ENCODE data around the gene ADGRL3. TPM values are rescaled to one million over a fixed set of nuclear protein-coding genes. Genes with fewer than 3 reads are reported as not detected.

The ADGRL3 gene
- total and polyA plus RNA-seq, 5 donors from 2014 or later: not detected

DNA sequence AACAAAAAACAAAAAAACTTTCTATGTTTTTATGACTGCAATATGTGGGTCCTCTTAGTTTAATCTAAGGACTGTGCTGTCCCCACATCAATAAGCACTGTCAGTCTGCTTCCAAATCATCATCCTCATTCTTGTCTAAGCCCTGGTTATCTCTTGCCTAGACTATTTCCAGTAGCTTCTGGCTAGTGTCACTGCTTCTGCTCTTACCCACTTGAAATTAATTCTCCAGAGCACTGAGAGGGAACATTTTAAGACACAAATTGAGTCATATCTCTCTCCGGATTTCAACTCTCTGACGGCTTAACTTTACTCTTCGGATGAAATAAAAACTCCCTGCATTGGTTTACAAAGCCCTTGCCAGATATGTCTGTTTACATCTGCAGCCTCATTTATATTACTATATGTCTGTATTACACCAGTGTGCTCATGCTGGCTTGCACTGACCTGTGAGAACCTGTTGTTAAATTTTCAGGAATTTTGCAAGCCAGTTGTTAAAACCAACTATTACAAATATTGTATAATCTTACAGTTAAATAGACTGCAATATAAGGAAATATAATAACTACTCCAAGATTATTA lies 345.9 kb downstream of the ADGRL3 start:
- Mint-ChIP-seq H3K4me3 (no peak overlapping the region), H3K9me3 (peaks cover 0 to 13% (median 5%) of the 10 kb centered on the region in 7 donors), H3K27ac (no peak overlapping the region), H3K27me3 (no peaks in the 10 kb centered on the region), H3K4me1 (no peaks in the 10 kb centered on the region), H3K36me3 (no peaks in the 10 kb centered on the region)
- Histone ChIP-seq H3K9me3 (ENCODE audit: control insufficient read depth in 2 of 2, low read length in 2 of 2) (peaks cover 0 to 6% of the 10 kb centered on the region in 2 experiments), H3K4me3 (ENCODE audit: low read depth, low read length) (no peak overlapping the region), H3K4me1 (ENCODE audit: control insufficient read depth, insufficient read depth, low read length, poor library complexity, severe bottlenecking) (no peaks in the 10 kb centered on the region), H3K27me3 (ENCODE audit: control insufficient read depth, insufficient read depth, low read length) (no peaks in the 10 kb centered on the region), H3K27ac (ENCODE audit: insufficient read depth, low read length, poor library complexity, severe bottlenecking) (no peak overlapping the region), H3K36me3 (ENCODE audit: control insufficient read depth, insufficient read depth, low read length) (no peaks in the 10 kb centered on the region)
- no peak for DNase-seq
- no peak for ATAC-seq (ENCODE audit: low read depth in 2 of 2)

DNA sequence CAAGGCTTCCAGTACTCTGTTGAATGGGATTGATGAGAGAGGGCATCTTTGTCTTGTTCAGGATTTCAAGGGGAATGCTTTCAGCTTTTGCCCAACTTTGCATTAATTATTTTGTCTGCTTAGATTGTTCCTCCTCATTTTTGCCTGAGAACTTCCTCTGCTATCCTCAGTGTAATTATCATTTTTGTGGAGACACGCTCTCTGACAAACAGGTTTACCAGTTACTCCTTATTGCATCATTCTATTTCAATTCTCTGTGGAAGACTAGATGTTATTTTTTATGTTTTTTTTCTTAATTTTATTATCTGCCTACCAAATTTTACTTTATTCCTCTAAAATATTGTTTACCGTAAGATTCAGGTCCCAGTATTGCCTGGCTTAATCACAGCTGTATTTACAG lies 349.2 kb downstream of the ADGRL3 start:
- Mint-ChIP-seq H3K4me3 (no peak overlapping the region), H3K36me3 (no peaks in the 10 kb centered on the region), H3K27me3 (no peaks in the 10 kb centered on the region), H3K27ac (no peak overlapping the region), H3K9me3 (peaks cover 0 to 17% (median 3%) of the 10 kb centered on the region in 7 donors), H3K4me1 (no peaks in the 10 kb centered on the region)
- no peak overlapping the region for H3K27ac ChIP-seq (ENCODE audit: insufficient read depth, low read length, poor library complexity, severe bottlenecking)
- no peaks in the 10 kb centered on the region for H3K36me3 ChIP-seq (ENCODE audit: control insufficient read depth, insufficient read depth, low read length)
- DNase-seq (no peak), ATAC-seq (ENCODE audit: low read depth in 2 of 2) (no peak)
- H3K27me3 ChIP-seq (ENCODE audit: control insufficient read depth, insufficient read depth, low read length): no peaks in the 10 kb centered on the region
- H3K9me3 ChIP-seq (ENCODE audit: control insufficient read depth in 2 of 2, low read length in 2 of 2): no peaks in the 10 kb centered on the region
- no peaks in the 10 kb centered on the region for H3K4me1 ChIP-seq (ENCODE audit: control insufficient read depth, insufficient read depth, low read length, poor library complexity, severe bottlenecking)
- H3K4me3 ChIP-seq (ENCODE audit: low read depth, low read length): no peak overlapping the region

DNA sequence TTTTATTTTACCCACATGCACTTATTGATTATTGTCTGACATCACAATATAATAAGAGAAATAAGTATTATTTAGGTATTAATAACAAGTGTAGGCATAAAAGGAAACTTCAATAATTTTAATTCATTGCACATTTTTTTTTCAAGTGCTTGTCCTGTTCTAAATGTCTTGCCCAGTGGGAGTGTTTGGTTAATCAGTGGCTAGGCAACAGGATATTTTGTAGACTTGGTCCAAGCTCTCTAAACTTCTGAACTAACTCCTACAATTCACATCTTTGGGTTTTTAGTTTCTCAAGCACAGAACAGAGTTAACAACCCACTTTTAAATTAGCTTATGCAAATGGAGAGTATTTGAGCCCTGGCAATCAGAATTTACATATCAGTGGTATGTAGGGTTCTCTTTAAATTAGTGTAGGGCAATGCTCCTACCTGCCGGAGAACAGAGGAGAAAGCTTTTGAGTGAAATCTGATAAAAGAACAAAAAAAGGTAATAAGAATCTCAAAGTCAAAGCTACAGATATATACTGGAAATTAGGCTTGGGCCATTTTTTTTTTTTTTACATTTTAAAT lies 353.5 kb downstream of the ADGRL3 start:
- Histone ChIP-seq H3K9me3 (ENCODE audit: control insufficient read depth in 2 of 2, low read length in 2 of 2) (no peaks in the 10 kb centered on the region), H3K27me3 (ENCODE audit: control insufficient read depth, insufficient read depth, low read length) (no peaks in the 10 kb centered on the region), H3K27ac (ENCODE audit: insufficient read depth, low read length, poor library complexity, severe bottlenecking) (no peak overlapping the region), H3K4me1 (ENCODE audit: control insufficient read depth, insufficient read depth, low read length, poor library complexity, severe bottlenecking) (no peaks in the 10 kb centered on the region), H3K4me3 (ENCODE audit: low read depth, low read length) (no peak overlapping the region), H3K36me3 (ENCODE audit: control insufficient read depth, insufficient read depth, low read length) (no peaks in the 10 kb centered on the region)
- Mint-ChIP-seq H3K4me1 (no peaks in the 10 kb centered on the region), H3K36me3 (no peaks in the 10 kb centered on the region), H3K27ac (no peak overlapping the region), H3K9me3 (peaks cover 1 to 8% (median 4%) of the 10 kb centered on the region in 7 donors), H3K27me3 (no peaks in the 10 kb centered on the region), H3K4me3 (no peak overlapping the region)
- DNase-seq: no peak
- ATAC-seq (ENCODE audit: low read depth in 2 of 2): no peak

DNA sequence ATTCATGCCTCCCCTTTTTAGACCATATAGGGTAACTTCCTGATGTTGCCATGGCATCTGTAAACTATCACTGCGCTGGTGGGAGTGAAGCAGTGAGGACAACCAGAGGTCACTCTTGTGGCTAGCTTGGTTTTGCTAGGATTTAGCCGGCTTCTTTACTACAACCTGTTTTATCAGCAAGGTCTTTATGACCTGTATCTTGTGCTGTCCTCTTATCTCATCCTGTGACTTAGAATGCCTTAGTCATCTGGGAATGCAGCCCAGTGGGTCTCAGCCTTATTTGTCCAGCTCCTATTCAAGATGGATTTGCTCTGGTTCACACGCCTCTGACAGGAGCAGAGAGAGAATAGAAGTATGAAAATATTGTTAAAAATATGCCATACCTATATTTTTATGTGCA lies 355.7 kb downstream of the ADGRL3 start:
- H3K36me3 ChIP-seq (ENCODE audit: control insufficient read depth, insufficient read depth, low read length): no peaks in the 10 kb centered on the region
- H3K27ac Mint-ChIP-seq: no peak overlapping the region
- no peak for ATAC-seq (ENCODE audit: low read depth in 2 of 2)
- no peak overlapping the region for H3K27ac ChIP-seq (ENCODE audit: insufficient read depth, low read length, poor library complexity, severe bottlenecking)
- H3K4me1 Mint-ChIP-seq: no peaks in the 10 kb centered on the region
- no peaks in the 10 kb centered on the region for H3K27me3 ChIP-seq (ENCODE audit: control insufficient read depth, insufficient read depth, low read length)
- peaks cover 2 to 11% (median 4%) of the 10 kb centered on the region in 7 donors for H3K9me3 Mint-ChIP-seq
- H3K36me3 Mint-ChIP-seq: no peaks in the 10 kb centered on the region
- no peaks in the 10 kb centered on the region for H3K27me3 Mint-ChIP-seq
- no peaks in the 10 kb centered on the region for H3K9me3 ChIP-seq (ENCODE audit: control insufficient read depth in 2 of 2, low read length in 2 of 2)
- H3K4me3 ChIP-seq (ENCODE audit: low read depth, low read length): no peak overlapping the region
- H3K4me3 Mint-ChIP-seq: no peak overlapping the region
- DNase-seq: no peak
- no peaks in the 10 kb centered on the region for H3K4me1 ChIP-seq (ENCODE audit: control insufficient read depth, insufficient read depth, low read length, poor library complexity, severe bottlenecking)

DNA sequence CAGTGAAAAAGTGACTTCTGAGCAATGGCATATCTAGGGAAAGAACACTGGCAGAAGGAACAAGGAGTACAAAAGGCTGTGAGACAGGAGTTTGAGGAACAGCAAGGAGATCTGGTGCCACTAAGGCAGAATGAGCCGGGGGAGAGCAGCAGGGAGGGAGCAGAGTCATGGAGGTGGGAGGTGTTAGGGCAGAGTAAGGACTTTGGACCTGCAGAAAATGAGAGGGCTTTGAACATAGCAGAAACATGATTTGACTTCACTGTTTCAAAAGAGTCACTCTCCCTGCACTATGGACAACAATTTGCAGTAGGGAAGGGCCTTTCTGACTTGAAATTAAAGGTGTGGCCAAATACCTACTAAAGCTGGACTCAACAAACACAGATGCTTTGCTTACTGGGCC lies 356.2 kb downstream of the ADGRL3 start:
- Mint-ChIP-seq H3K27me3 (no peaks in the 10 kb centered on the region), H3K4me1 (no peaks in the 10 kb centered on the region), H3K9me3 (peaks cover 2 to 14% (median 4%) of the 10 kb centered on the region in 7 donors), H3K36me3 (no peaks in the 10 kb centered on the region), H3K27ac (no peak overlapping the region), H3K4me3 (no peak overlapping the region)
- no peak overlapping the region for H3K4me3 ChIP-seq (ENCODE audit: low read depth, low read length)
- H3K9me3 ChIP-seq (ENCODE audit: control insufficient read depth in 2 of 2, low read length in 2 of 2): no peaks in the 10 kb centered on the region
- no peak for DNase-seq
- H3K36me3 ChIP-seq (ENCODE audit: control insufficient read depth, insufficient read depth, low read length): no peaks in the 10 kb centered on the region
- no peaks in the 10 kb centered on the region for H3K27me3 ChIP-seq (ENCODE audit: control insufficient read depth, insufficient read depth, low read length)
- H3K27ac ChIP-seq (ENCODE audit: insufficient read depth, low read length, poor library complexity, severe bottlenecking): no peak overlapping the region
- ATAC-seq (ENCODE audit: low read depth in 2 of 2): no peak
- no peaks in the 10 kb centered on the region for H3K4me1 ChIP-seq (ENCODE audit: control insufficient read depth, insufficient read depth, low read length, poor library complexity, severe bottlenecking)

DNA sequence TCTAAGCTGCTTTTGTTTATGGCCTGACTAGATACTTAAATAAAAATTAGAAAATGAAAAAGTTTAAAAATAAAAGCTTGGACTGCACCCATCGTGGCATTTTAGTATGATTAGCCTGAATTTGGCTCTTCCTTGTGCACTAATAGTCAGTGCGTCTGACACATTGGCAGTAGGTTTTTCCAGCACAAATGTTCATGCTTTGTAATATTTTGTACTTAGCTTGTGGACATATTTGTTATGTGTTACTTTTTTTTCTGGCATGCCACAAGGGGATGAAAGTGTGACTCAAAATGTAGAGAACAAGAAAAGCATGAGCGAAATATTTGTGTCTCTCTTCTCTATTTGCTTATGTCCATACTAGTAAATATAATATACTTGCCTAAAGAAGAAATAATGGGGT lies 359.3 kb downstream of the ADGRL3 start:
- Mint-ChIP-seq H3K27ac (no peak overlapping the region), H3K4me3 (no peak overlapping the region), H3K4me1 (no peaks in the 10 kb centered on the region), H3K9me3 (peaks cover 2 to 11% (median 7%) of the 10 kb centered on the region in 7 donors), H3K36me3 (no peaks in the 10 kb centered on the region), H3K27me3 (no peaks in the 10 kb centered on the region)
- no peaks in the 10 kb centered on the region for H3K4me1 ChIP-seq (ENCODE audit: control insufficient read depth, insufficient read depth, low read length, poor library complexity, severe bottlenecking)
- DNase-seq (no peak), ATAC-seq (ENCODE audit: low read depth in 2 of 2) (no peak)
- no peak overlapping the region for H3K4me3 ChIP-seq (ENCODE audit: low read depth, low read length)
- no peak overlapping the region for H3K27ac ChIP-seq (ENCODE audit: insufficient read depth, low read length, poor library complexity, severe bottlenecking)
- no peaks in the 10 kb centered on the region for H3K27me3 ChIP-seq (ENCODE audit: control insufficient read depth, insufficient read depth, low read length)
- H3K36me3 ChIP-seq (ENCODE audit: control insufficient read depth, insufficient read depth, low read length): no peaks in the 10 kb centered on the region
- peaks cover 0 to 2% of the 10 kb centered on the region in 2 experiments for H3K9me3 ChIP-seq (ENCODE audit: control insufficient read depth in 2 of 2, low read length in 2 of 2)

DNA sequence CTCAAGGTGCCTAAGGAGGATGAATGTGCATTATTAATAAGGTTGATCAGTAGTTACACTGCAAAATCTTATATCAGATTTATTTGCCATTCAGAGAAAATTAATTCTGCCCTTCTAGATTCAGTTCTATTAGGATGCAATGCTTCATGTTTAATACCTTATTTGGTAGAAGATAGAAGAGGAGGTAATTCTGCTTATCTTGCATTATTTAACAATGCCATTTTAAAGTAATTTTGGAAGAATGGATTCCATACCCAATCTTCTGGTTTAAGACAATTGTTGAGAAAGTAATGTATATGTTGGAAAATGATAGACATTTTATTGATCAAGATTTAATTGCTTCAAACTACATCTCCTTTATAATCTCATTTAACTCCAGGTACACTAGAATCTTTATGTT lies 360.9 kb downstream of the ADGRL3 start:
- no peak for DNase-seq
- Histone ChIP-seq H3K27ac (ENCODE audit: insufficient read depth, low read length, poor library complexity, severe bottlenecking) (no peak overlapping the region), H3K36me3 (ENCODE audit: control insufficient read depth, insufficient read depth, low read length) (no peaks in the 10 kb centered on the region), H3K4me1 (ENCODE audit: control insufficient read depth, insufficient read depth, low read length, poor library complexity, severe bottlenecking) (no peaks in the 10 kb centered on the region), H3K9me3 (ENCODE audit: control insufficient read depth in 2 of 2, low read length in 2 of 2) (peaks cover 0 to 2% of the 10 kb centered on the region in 2 experiments), H3K4me3 (ENCODE audit: low read depth, low read length) (no peak overlapping the region), H3K27me3 (ENCODE audit: control insufficient read depth, insufficient read depth, low read length) (no peaks in the 10 kb centered on the region)
- Mint-ChIP-seq H3K27me3 (no peaks in the 10 kb centered on the region), H3K9me3 (peaks cover 4 to 14% (median 7%) of the 10 kb centered on the region in 7 donors), H3K4me3 (no peak overlapping the region), H3K36me3 (no peaks in the 10 kb centered on the region), H3K4me1 (no peaks in the 10 kb centered on the region), H3K27ac (no peak overlapping the region)
- ATAC-seq (ENCODE audit: low read depth in 2 of 2): no peak
